Tibial nerve (tissue), 4 donors: ENCODE results near the gene ZBTB7C. TPM values are rescaled to one million over a fixed set of nuclear protein-coding genes. Genes with fewer than 3 reads are reported as not detected.

ENCODE experiments used
- DNase-seq, 2 donors: peaks; one replicate each; pipeline ENCODE4 v3.0.0-alpha.2; 2019; ENCODE audit warnings: low spot score in 2 of 2
- H3K27ac ChIP-seq, 4 donors: fragments of 200-600 bp; sonication (generic) in 3 of 4; one replicate each; pipeline ENCODE4 v1.5.1; 2017 to 2019; ENCODE audit warnings: mild to moderate bottlenecking in 1 of 4
- H3K27me3 ChIP-seq, 2 donors: fragments of 200-600 bp; sonication (generic) in 1 of 2; one replicate each; pipeline versions ENCODE4 v1.5.1 to v1.6.0; 2017 to 2019
- H3K36me3 ChIP-seq, 3 donors: fragments of 200-600 bp; sonication (generic); one replicate each; pipeline ENCODE4 v1.5.1; 2018 to 2019
- H3K4me1 ChIP-seq, 4 donors: fragments of 200-600 bp; sonication (generic) in 3 of 4; one replicate each; pipeline ENCODE4 v1.5.1; 2017 to 2019
- H3K4me3 ChIP-seq, 4 donors: fragments of 200-600 bp; sonication (generic) in 3 of 4; one replicate each; pipeline ENCODE4 v1.5.1; 2017 to 2019; ENCODE audit warnings: mild to moderate bottlenecking in 1 of 4, moderate library complexity in 1 of 4
- H3K9me3 ChIP-seq, 4 donors: fragments of 200-600 bp; sonication (generic) in 3 of 4; one replicate each; pipeline ENCODE4 v1.5.1; 2017 to 2019
- EP300 ChIP-seq, 2 donors: sonication (generic); formaldehyde crosslinking; IDR thresholded peaks; one replicate each; pipeline ENCODE4 v1.6.1; 2017; ENCODE audit warnings: antibody characterized with exemption in 2 of 2, mild to moderate bottlenecking in 1 of 2
- POLR2A ChIP-seq, 2 donors: fragments of 450-650 bp; IDR thresholded peaks; one replicate each; pipeline ENCODE4 v1.6.1; 2017; ENCODE audit warnings: antibody characterized with exemption in 2 of 2, mild to moderate bottlenecking in 2 of 2, moderate library complexity in 2 of 2
- WGBS, 2 donors: methylation state at CpG; one replicate each; pipeline ENCODE4 v1.1.5; 2018; 5-methylcytosine and 5-hydroxymethylcytosine counted together
- total RNA-seq, 4 donors: library from RNA; depleted of rRNA; stranded (reverse); fragments of >200 nt; gene quantifications; one replicate each; pipeline ENCODE4 v1.1.0, GENCODE V29; 2016
- TF ChIP-seq, protein P1 (sequence below), 5 experiments: fragments of 200-600 bp in 3 of 5; fragments of 450-650 bp in 2 of 5; sonication (generic) in 3 of 5; IDR thresholded peaks; one replicate each; pipeline ENCODE4 v1.5.1; 2016 to 2019; ENCODE audit warnings: antibody characterized with exemption in 5 of 5, mild to moderate bottlenecking in 3 of 5, moderate library complexity in 2 of 5

Gene ZBTB7C
- total RNA-seq, 4 donors from 2014 or later = 24.6 to 95.0 (median 75.3) TPM

DNA sequence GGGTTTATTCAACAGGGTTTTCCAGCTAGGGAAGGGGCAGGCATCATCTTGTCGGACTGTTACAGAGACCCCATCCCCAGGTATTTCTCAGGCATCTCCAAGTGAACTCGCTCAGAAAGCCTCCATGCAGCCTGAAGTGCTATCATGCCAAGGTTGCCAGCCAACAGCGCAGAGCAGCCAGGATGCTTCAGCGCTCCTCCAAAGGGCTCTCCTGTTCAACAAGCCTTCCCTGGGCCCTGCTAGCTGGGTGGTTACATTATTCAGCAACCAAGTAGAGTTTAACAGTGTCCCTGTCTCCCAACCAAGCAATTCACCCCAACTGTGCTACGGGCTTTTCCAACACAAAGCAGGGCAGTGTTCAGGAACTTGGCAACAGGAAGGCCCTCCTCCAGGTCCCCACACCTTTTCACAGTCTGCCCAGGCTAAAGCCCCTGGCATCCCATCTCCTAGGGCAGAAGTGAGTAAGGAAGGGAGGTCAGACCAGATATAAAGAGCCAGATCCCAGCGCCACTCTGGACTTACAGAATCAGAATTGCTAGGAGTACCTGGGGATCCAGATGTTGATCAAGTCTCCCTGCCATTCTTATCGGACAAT lies 52.9 kb downstream of the ZBTB7C start:
- H3K36me3 ChIP-seq = no peaks in the 10 kb centered on the region
- WGBS, 2 donors = 93% methylated on average over 6 to 7 of the region's 7 CpGs
- H3K27me3 ChIP-seq = no peaks in the 10 kb centered on the region
- TF ChIP-seq EP300 (IDR thresholded peaks at IDR 0.05) = no peak
- TF ChIP-seq, protein P1, sequence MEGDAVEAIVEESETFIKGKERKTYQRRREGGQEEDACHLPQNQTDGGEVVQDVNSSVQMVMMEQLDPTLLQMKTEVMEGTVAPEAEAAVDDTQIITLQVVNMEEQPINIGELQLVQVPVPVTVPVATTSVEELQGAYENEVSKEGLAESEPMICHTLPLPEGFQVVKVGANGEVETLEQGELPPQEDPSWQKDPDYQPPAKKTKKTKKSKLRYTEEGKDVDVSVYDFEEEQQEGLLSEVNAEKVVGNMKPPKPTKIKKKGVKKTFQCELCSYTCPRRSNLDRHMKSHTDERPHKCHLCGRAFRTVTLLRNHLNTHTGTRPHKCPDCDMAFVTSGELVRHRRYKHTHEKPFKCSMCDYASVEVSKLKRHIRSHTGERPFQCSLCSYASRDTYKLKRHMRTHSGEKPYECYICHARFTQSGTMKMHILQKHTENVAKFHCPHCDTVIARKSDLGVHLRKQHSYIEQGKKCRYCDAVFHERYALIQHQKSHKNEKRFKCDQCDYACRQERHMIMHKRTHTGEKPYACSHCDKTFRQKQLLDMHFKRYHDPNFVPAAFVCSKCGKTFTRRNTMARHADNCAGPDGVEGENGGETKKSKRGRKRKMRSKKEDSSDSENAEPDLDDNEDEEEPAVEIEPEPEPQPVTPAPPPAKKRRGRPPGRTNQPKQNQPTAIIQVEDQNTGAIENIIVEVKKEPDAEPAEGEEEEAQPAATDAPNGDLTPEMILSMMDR (IDR thresholded peaks at IDR 0.05) = no peak
- no peak for TF ChIP-seq POLR2A (IDR thresholded peaks at IDR 0.05)
- H3K27ac ChIP-seq = peak overlapping the region in 1 of 4 donors; percentile 70
- peaks cover 0 to 6% (median 0%) of the 10 kb centered on the region in 4 donors for H3K9me3 ChIP-seq
- H3K4me3 ChIP-seq = no peak overlapping the region
- DNase-seq = no peak
- peaks cover 0 to 51% (median 0%) of the 10 kb centered on the region in 4 donors for H3K4me1 ChIP-seq

DNA sequence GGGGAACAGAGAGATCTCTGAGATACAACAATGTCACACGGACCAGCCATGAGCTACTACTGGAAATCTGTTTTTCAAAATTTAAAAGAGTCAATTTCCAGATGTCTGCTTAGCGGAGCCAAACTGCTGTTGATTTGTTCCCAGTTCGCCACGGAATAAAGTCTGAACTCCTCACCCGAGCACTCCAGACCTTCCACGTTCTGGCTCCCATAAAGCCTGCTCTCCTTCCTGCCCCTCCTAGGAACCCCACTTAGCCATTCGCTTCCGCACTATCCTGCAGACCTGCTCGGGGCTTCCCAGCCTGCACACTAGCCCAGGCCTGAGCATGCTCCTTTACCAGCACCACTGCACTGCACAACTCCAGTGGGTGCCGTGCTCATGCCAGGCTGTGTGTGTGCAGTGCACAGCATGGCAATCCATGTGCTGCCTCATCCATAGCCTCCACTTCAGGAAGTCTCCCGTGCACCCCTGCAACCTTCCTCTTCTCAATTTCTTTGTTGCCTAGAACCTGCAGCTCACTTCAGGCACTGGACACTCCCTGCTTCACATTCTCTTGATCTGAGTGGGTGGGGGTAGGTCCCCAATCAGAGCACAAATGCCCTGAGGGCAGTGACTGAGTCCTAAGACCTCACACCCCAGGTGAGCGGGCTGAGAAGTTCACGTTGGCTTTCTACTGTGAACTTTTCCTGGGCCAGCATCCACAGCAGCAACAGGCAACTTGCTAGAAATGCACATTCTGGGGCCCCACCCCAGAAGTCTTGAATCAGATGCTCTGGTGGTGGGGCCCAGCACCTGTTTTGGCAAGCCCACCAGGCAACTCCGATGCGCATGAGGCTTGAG lies 53.7 kb downstream of the ZBTB7C start:
- H3K27me3 ChIP-seq = no peaks in the 10 kb centered on the region
- H3K27ac ChIP-seq = peak overlapping the region in 1 of 4 donors; percentile 70
- no peaks in the 10 kb centered on the region for H3K36me3 ChIP-seq
- WGBS, 2 donors = 68 to 72% methylated on average over 15 of the region's 15 CpGs
- H3K4me3 ChIP-seq = no peak overlapping the region
- TF ChIP-seq EP300 (IDR thresholded peaks at IDR 0.05) (peak in 1 of 2 donors; percentile 12), POLR2A (IDR thresholded peaks at IDR 0.05) (no peak)
- TF ChIP-seq, protein P1 (IDR thresholded peaks at IDR 0.05) = no peak
- H3K9me3 ChIP-seq = peaks cover 0 to 6% (median 0%) of the 10 kb centered on the region in 4 donors
- DNase-seq = no peak
- H3K4me1 ChIP-seq = peaks cover 0 to 45% (median 0%) of the 10 kb centered on the region in 4 donors

DNA sequence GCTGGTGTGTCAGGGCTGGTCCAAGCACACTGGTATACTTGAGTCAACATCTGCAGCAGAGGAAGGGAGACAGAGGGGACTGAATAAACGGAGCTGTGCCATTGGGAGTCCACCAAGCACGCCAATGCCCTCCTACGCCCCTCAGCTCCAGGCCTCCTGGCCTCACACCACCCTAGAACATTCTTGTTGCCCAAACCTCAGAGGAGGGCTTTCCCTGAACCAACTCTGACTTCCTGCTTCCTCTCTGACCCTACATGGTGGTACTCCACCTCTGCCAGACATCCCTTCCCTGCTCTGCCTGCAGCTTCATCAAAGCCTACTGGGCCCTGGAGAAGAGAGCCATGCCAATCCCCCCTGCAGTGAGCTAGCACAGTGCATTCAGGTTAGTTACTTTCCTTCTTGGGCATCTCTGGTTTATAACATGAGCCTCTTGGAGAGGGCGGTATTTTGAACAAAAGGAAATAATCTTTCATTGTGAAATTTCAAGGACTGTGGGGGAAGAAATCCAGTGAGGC lies 54.4 kb downstream of the ZBTB7C start:
- TF ChIP-seq, protein P1 (IDR thresholded peaks at IDR 0.05) = no peak
- TF ChIP-seq POLR2A (IDR thresholded peaks at IDR 0.05) (no peak), EP300 (IDR thresholded peaks at IDR 0.05) (no peak)
- Histone ChIP-seq H3K36me3 (no peaks in the 10 kb centered on the region), H3K9me3 (peaks cover 0 to 6% (median 0%) of the 10 kb centered on the region in 4 donors), H3K27me3 (no peaks in the 10 kb centered on the region), H3K4me3 (no peak overlapping the region), H3K27ac (peak overlapping the region in 2 of 4 donors; percentile 11 to 70), H3K4me1 (peaks cover 0 to 38% (median 0%) of the 10 kb centered on the region in 4 donors)
- DNase-seq = no peak
- 56 to 63% methylated on average over 4 of the region's 4 CpGs for WGBS, 2 donors

DNA sequence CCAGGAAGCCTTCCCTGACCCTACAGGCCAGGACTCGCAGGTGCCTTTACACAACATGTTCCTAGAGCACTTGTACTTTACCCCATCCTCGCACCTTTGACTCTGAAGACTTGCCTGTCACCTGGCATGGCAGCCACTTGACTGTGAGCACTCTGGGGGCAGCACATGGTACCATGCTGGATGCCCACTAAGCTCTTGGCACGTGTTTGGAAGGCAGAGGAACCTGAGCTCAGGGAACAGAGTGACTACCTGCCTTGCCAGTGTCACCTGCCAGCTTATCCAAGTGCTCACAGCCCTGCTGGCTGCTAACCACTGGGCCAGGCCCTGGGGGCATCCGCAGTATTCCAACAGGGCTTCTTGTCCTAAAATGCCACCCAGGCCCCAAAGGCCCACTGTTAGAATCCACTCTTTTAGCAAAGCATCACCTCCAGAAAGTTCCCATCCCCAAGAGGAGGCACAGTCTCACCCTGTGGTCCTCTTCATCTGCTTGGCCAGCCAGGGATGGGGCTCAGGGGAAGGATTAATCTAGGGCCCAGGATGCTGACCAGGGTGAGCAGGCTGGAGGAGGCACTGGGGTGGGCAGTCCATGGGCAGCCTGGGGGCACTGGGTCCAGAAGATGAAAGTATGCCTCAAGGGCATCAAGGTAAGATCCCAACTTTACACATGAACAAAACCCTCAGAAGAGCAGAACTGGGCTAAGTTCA lies 57.0 kb downstream of the ZBTB7C start:
- Histone ChIP-seq H3K4me1 (peaks cover 0 to 33% (median 0%) of the 10 kb centered on the region in 4 donors), H3K27ac (no peak overlapping the region), H3K9me3 (no peaks in the 10 kb centered on the region), H3K4me3 (no peak overlapping the region), H3K27me3 (no peaks in the 10 kb centered on the region), H3K36me3 (no peaks in the 10 kb centered on the region)
- 86 to 91% methylated on average over 4 of the region's 4 CpGs for WGBS, 2 donors
- no peak for DNase-seq
- TF ChIP-seq EP300 (IDR thresholded peaks at IDR 0.05) = no peak

DNA sequence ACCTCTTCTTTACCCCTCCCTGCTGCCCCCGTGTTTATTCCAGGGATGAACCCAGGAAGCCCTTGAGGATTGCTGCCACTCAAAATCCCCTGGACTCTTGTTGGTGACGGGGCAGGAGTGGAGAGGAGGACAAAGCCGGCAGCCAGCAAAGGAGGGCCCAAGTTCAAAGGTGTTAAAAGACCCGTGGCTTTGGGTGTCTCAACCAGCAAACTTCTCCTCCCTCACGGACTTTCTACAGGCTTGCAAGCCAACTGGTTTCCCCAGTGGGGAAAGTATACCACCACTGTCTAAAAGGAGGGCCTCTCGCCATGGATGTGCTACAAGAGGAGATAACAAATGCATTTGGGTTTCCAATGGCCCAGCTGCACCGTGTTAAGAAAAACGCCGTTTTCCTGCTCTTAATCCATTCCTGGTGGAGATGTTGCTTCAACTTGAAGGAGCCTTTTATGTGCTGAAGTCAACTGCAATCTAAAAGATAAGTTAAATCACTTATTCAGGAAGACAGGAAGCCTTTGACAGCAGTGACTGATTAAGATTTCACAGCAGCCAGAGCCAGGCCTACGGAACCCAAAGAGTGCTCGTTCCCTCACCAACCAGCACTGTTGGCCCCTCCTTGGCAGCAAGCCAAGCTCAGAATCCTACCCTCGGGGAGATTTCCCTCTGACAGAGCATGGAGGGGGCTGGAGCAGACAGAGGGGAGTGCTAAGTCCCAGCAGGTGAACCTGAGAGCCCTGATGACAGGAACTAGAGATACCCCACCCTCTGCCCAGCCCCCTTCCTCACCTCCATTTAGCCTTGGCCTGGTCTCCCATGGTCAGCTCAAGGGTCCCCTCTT lies 57.8 kb downstream of the ZBTB7C start:
- Histone ChIP-seq H3K4me3 (no peak overlapping the region), H3K9me3 (no peaks in the 10 kb centered on the region), H3K4me1 (peaks cover 0 to 25% (median 0%) of the 10 kb centered on the region in 4 donors), H3K36me3 (no peaks in the 10 kb centered on the region), H3K27me3 (no peaks in the 10 kb centered on the region), H3K27ac (no peak overlapping the region)
- no peak for DNase-seq
- WGBS, 2 donors = 66 to 67% methylated on average over 12 of the region's 12 CpGs
- TF ChIP-seq, protein P1 (IDR thresholded peaks at IDR 0.05) = no peak
- TF ChIP-seq EP300 (IDR thresholded peaks at IDR 0.05) (no peak), POLR2A (IDR thresholded peaks at IDR 0.05) (no peak)
